Measurements from ENCODE around the gene OTP.

Gene OTP
- total RNA-seq: 0 reads per million in 4 experiments

DNA sequence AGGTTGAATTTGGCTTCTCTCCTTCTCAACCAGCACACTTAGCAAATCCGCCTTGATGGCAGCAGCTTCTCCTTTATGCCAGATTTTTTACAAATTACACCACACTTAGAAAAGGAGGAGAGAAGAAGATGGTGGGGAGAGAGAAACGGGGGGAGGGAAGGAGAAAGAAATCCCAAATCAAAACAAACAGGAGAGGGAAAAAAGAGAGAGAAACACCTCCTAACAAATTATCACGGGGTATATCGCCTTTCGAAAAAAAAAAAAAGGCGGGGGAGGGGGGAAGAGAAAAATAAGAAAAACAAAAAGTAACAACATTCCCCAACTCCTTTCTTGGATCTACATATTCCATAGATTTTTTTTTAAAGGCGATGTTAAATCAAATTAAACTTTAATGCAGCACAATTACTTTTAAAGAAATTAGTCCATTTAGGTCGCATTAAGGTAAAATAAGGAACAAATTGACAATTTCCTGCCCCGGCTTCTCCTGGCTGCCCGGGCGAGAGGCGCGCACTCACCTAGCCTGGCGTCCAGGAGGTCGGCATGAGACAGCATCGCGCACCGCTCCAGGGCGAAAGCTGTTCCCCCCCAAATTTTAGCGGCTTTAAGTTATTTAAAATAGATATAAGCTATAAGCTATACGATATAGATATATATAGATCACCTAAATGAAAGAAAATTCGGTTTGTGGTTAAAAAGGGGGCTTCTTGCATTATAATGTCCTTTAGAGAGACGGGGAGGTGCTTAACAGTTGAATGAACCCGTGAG is at the start of gene OTP:
OTP (minus strand) TSS at position 716 of the 765 bp plus-strand sequence; CDS start at position 552, 164 bp downstream.
- no peak for DNase-seq

DNA sequence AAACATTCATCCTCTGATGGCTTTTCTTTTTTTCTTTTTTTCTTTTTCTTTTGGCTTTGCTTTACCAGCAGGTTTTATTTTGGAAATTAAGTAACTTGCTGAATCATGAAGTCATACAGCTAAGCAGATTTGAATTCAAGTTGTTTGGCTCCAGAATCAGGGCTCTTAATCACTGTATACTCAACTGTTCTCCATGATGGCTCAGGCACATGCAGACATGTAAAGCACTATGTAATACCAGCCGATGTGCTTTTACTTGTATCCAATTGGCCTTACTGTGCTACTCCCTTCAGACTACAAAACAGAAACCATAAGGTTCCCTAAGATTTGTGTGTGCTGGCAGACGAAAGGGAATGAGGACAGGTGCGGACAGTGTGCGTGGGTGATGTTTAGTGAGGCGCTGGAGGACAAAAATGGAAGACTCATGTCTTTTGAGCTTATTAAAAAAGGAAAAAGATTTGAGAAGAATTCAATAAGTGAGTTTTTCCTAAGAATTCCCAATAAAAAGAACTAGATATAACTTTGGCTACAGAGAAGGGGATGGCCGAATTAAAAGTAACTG is 44.7 kb upstream of the OTP start:
- DNase-seq: no peak

DNA sequence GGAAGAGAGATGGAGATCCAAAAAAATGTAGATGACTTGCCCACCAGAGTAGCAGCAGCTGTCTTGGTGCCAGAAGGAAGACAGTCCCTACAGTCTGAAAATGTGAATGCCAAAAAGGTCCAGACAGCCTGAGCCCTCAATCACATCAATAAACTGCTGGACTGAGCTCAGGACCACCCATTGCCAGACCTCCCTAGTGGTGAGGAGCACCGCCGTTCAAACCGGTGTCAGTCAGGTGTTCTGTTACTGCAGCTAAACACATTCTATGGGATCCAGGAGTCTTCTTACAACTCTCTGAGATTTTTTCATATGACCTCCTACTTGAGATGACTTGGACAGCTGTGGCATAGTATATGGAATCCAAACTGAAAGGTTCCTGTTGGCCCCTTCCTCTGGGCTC is 32.0 kb upstream of the OTP start:
- no peak for DNase-seq

- no peak for DNase-seq
These were observed 31.2 kb upstream of the OTP start for GRCh38 chr5:77669677-77670076.

- DNase-seq: no peak
These were observed 24.8 kb upstream of the OTP start for GRCh38 chr5:77663090-77663863.

- DNase-seq: no peak
These were observed 24.1 kb upstream of the OTP start for GRCh38 chr5:77662635-77663034.

DNA sequence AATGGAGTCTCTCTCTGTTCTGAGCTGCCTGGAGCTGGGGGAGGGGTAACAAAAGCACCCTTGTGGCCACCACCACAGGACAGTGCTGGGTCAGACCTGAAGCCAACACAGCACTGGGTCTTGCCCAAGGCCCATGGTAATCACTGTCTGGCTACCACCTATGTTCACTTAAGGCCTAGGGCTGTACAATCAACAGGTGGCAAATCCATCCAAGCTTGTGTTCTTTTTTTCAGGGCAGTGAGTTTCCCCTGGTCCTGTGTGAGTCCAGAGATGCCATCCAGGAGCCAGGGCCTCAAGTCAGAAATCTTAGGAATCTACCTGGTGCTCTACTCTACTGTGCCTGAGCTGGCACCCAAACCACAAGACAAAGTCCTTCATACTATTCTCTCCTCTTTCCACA is 20.1 kb upstream of the OTP start:
- no peak for DNase-seq

GRCh38 chr5:77651343-77651742 is 12.8 kb upstream of the OTP start:
- DNase-seq: no peak

DNA sequence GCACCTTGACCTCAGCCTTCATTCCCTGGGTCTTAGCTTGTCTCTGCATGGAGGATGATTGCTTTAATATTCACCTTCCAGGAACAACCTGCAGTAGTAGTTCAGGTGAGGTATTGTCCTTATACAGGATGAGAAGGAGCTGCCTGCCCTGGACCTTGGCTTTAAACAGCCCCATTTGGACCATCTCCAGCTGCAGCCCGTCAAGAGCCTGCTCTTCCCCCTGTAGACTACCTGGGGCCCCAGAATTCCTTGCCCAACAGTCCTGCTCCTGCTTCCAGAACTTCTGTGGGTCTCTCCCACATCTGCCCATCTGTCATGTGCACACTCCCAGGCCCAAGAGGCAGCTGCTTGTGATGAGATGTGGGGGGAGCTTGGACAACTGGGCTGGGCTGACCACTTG is 12.2 kb upstream of the OTP start:
- no peak for DNase-seq

- DNase-seq: no peak
These were observed 11.3 kb upstream of the OTP start for GRCh38 chr5:77649776-77650175.

GRCh38 chr5:77645995-77646639 is 7.6 kb upstream of the OTP start:
- no peak for DNase-seq

GRCh38 chr5:77645158-77645994 is 6.9 kb upstream of the OTP start:
- DNase-seq: peak; percentile 8

DNA sequence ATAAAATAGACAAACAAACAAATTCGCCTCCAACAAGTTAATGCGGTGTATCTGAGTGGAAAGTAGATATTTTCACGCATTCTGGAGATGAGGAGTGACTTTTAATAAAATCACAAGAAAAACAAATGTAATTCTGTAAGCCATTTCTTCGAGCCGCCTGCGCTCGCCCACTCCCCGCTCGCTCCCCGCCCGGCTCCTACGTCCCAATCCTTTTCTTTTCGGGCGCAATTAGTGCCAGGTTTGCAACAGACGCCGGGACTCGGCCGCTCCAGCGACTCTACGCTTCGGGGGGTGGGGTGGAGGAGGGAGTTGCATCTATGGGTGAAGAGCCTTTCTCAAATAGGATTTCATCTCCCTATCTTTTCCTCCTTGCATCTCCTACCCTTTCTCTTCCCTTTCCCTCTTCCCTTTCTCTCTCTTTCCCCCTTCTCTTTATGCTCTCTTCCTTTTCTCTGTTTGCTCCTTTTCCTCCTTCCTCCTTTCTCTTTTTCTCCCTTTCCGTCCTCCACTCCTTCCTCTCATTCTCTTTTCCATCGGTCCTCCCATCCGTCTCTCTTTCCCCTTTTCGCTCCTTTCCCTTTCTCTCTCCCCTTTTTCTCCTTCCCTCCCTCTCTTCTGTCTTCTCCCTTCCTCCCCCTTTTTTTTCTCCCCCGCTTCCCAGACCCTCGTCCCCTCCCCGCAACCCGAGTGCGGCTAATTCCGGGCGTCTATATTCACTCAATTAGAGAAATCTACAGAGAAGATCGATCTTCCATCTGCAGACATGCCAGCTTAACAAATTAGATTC is 6.1 kb upstream of the OTP start:
- DNase-seq: no peak

DNA sequence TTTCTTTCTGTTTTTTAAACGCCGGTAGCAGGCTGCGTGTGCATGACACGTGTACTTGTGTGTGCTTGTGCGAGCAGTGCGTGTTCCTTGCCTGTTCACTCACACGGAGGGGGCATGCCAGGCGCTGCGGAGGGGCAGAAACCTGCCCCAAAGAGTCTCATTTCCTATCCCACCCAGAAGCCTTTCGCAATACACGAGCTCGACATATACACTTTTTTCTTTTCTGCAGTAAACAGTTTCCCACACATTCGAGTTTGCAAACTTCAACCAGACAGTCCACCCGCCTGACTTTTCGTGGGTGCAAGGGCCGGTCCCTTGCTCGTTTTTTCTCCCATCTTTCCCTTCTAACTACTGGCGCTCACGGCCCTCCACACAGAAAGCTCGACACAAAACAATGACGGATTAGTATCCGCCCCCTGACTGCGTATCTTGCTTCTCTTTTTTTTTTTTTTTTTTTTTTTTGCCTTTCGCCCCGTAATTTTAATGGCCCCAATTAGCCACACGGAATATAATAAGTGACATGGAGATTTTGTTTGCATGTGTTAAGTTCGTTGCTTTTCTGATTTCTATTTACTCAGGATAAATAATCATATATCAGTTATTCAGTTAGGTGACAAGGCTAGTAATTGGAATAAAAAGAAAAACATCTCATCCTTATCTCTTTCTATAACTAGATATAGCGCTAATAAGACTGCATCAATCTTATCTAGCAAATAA is 5.3 kb upstream of the OTP start:
- no peak for DNase-seq

DNA sequence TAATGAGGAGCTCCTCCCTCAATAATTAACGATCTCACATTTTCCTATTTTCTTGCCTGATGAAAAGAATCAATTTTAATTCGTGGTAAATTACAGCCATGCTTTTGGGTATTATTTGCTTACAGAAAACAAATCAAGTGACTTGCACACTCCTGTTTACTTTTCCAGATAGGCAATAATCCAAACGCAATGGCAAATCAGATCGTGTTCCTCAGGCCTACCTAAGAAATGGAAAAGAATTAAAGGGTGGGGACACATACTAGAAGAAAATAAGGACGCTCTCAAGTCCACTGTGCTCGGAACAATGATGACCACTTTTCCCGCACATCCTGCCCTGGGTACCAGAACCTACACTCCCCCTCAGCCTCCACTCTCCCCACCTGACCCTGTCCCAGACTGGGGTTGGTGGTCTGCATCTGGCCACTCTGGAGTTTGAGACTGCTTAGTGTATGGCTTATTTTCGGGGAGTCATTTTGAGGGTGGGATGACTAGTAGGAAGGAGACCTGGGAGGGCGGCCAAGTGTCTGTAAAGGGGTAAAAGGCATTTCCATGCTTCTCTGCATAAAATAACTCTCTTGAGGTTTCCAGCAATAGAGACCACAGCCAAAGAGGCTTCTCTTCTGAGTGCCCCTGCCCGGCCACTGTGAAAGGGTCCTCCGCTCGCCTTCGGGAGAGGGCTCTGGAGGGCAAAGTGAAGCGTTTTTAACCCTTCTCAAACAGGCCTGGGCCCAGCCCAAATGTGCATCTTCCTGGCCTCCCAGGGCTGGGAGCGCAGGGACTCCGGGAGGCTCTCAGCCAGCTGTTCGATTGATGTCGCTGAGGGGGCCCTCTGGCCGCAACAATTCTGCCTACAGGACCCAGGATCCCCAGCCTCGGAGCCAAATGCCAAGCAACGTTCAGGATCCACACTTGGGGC is 4.5 kb upstream of the OTP start:
- DNase-seq: no peak

GRCh38 chr5:77641963-77642737 is 3.6 kb upstream of the OTP start:
- DNase-seq: no peak

DNA sequence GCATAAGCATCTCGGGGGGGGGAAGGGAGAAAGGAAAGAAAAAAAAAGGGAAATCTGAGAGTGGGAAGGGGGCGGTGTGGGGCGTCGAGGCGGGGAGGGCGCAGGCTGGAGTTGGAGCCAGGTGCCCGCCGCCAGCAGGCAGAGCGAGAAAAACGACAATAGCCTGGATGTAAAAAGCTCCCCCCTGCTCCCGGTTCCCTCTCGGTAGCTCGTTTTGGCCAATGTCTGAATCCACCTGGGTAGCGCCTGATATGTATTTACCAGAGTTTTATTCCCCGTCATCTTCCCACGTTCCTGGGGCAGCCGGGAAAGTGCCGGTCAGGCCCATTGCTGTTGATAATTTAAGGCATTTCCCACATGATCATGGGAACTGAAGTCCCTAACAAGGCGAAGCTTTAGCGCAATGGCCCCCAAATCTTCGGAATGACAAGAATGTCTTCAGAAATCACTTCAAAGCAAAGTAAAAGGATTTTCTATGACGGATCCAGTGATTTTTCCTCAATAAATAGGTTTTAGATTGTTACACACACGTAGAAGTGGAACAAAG is 3.0 kb upstream of the OTP start:
- DNase-seq: no peak

GRCh38 chr5:77640589-77641396 is 2.3 kb upstream of the OTP start:
- DNase-seq: no peak

Data from effector CD8-positive, alpha-beta T cell (primary cell).